OCI-M1 (cell line): ENCODE data around the gene SLC26A1.

ENCODE experiments used
- DNase-seq: peaks from one replicate; lab custom pipeline; 2025; lab: John Stamatoyannopoulos, UW

The SLC26A1 gene

GRCh38 chr4:964346-965025 is 28.7 kb downstream of the SLC26A1 start:
- DNase-seq = no peak

- DNase-seq = no peak
These were observed 29.7 kb downstream of the SLC26A1 start for GRCh38 chr4:963276-964225.

DNA sequence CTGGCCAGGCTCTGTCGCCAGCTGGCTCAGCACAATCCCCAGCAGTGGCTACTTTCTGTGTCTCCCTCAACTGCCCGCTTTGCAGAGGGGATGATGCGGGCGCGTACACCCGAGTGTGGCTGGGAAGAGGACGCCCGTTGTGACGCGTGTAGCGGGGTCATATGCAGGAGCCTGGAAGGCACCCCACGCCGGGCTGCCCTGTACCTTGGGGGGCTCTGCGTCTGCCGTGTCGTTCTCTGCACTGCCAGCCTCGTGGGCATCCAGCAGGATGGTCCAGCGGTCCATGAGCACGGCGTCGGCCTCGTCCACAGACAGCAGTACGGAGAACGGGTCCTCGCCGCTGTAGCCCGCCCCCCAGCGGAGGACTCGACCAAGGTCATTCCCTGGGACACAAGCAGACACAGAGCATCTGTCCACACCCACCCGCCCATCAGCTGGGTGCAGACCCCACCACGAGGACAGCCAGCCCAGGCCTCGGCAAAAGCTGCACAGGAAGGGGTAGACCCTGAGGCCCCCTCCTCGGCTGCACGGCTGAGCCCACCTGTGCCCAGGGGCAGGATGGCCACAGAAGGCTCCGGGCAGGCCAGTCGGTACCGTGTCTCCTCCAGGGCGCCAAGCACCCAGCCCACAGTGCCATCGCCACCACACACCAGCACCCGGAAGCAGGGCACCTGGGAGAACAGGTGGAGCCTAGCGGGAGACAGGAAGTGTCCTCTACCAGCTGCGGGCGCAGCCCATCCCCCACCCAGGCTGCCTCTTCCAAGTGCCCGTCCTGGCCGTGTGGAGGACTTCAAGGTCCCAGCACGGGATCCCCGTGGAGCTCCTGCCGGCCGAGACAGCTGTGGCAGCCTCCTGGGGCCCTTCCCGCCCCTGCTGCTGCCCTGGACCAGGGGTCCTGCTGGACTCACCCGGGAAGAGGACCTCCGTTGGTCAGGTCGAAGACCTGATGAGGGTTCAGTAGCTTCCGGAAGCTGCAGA is 30.7 kb downstream of the SLC26A1 start:
- no peak for DNase-seq

DNA sequence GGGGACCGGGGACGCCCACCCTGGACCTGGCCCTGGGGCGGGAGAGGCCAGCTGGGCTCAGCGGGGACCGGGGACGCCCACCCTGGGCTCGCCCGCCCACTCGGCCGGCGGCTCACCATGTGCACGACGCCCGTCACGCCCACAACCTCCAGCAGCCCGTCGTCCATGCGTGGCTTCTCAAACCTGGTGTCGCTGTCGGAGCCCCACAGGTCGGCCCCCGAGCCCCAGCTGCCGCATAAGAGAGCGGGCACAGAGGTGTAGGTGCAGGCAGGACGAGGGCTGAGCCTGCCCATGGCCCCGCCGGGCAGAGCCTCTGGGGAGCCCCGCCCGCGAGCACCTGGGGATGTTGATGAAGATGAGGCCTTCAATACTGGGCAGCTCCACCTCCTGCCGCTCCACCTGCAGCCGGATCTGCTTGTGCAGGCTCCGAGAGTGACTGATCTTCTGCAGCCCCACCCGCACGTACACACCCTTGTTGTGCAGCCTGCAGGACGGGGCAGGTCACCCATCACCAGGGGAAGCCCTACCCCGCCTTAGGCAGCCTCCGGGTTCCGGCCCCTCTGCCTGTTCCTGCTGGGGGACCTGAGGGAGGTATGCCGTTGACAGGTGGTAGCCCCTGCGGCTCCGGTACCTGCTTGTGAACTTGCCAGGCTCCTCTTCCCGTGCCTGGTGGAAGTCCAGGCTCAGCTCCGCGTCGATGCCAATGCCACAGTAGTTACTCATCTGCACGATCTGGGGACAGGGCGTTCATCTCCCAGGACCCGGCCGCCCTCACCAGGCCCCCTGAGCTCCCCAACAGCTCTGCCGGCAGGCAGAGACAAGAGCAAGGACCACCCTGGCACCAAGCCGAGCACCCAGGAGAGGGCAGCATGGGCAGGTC is 31.6 kb downstream of the SLC26A1 start:
- no peak for DNase-seq

GRCh38 chr4:960636-961350 is 32.4 kb downstream of the SLC26A1 start:
- no peak for DNase-seq

DNA sequence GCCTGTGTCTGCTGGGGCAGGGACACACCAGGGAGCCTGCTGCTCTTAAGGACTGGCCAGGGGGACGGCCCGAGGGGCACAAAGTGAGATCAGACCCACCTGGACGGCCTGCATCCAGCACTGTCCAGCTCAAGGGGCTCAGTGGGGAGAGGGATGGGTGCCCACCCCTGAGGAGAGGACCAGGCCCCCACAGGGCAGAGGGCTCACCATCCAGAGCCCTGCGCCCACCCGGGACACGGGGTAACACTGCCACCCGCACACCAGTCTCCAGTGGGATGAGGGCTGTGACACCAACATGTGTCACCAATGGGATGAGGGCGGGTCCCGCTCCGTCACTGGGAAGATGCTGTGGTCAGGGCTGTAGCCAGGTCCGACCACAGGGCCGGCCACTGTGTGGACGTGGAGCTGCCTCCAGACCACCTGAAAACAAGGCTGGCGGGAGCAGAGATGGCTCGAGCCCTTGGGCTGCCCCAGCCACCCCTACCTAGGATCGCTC is 33.0 kb downstream of the SLC26A1 start:
- no peak for DNase-seq

DNA sequence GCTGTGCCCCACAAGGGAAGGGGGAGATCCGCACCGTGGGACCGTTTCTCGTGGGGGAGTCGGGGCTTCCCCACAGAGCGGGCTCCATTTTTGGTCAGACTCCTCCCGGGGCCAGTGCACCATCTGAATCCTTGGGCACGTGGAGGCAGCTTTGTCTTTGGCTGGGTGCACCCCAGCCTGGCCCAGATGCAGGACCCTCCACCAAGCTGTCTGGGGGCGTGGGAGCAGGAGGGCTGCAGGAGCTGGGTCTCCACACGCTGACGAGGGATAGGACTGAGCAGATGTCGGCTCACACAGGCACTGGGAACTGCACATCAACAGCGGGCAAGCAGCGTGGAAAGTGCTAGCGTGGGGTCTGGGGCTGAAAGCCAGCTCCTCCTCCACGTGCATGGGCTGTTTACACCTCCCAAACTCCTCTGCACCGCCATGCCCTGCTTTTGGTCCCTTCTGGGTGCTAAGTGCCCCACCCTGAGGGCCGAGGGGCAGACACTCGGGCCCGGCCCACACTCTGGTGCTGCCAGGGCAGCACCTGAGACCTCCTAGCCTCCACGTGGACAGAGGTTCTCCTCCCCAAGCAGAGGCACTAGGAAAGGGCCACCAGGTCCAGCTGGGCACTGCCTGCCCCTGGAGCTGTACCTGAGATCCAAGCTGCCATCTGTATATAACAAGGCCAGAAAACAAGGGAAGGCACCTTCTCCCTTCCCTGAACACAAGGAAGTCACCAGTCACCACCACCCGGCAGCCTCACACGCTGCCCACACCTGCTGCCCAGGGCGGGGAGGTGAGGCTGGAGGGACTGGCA is 33.7 kb downstream of the SLC26A1 start:
- DNase-seq = no peak

DNA sequence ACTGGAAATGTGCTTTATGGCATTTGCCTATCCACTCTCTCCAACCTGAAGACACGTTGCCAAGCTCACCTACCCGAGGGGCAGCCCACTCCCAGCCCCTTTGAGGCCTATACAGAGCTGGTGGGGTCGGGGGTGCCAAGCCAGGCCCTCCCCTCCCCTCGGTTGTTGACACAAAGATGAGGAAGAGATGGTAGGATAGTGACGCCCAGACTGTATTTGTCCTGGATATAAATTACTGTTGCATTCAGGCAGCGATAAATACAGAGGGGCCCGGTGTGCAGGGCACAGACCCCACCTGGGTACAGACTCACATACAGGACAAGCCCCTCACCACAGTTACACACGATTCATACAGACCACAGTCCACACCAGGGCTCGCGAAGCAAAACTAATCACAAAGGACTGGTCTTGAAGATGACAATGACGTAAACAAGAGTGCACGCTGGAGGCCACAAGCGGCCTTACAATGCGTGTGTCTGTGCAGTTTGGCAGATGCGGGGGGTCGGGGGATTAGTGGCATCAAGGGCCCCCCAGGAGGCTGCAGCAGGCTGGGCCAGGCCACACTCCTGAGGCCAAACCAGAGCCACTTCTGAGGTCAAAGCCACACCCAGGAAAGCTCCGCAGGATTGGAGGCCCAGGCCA is 34.4 kb downstream of the SLC26A1 start:
- DNase-seq = no peak

DNA sequence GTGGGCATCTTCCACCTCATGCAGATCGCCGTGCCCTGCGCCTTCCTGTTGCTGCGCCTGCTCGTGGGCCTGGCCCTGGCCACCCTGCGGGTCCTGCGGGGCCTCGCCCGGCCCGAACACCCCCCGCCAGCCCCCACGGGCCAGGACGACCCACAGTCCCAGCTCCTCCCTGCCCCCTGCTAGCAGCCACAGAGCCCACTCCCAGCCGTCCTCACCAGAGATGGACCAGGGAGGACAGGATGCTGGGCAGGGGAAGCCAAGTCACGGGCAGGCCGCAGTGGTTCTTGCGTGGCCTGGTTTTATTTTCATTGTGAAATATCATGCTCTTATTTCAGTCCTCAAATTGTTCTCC is 34.9 kb downstream of the SLC26A1 start:
- DNase-seq = no peak

DNA sequence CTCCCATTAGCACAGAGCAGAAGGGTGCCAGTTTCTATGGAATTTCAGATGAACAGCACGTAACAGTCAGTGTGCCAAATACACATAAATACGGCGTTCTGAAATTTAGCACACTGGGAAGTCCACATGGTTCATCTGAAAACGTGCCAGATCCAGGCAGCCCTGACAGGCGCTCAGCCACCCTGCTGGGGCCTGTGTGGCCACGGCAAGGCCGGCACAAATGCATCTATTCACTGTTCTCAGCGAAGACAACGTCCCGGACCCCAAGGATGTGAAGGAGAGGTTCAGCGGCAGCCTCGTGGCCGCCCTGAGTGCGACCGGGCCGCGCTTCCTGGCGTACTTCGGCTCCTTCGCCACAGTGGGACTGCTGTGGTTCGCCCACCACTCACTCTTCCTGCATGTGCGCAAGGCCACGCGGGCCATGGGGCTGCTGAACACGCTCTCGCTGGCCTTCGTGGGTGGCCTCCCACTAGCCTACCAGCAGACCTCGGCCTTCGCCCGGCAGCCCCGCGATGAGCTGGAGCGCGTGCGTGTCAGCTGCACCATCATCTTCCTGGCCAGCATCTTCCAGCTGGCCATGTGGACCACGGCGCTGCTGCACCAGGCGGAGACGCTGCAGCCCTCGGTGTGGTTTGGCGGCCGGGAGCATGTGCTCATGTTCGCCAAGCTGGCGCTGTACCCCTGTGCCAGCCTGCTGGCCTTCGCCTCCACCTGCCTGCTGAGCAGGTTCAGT is 35.5 kb downstream of the SLC26A1 start:
- DNase-seq = no peak

DNA sequence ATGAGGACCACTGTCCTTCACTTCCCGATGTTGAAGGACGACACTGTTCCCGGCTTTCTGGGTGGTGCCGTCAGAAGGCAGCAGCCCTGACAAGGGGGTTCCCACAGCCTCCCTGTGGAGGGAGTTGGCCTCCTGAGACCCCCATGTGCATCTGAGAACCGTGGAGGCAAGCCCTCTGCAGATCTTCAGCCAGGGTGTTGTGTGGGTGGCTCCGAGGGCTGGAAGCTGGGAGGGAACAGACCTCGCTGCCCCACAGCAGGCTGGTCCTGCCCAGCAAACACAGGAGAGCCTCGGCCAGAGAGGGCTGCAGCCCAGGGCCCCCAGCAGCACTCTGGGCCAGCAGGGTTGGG is 36.0 kb downstream of the SLC26A1 start:
- no peak for DNase-seq

- no peak for DNase-seq
These were observed 36.5 kb downstream of the SLC26A1 start for GRCh38 chr4:956531-957230.

DNA sequence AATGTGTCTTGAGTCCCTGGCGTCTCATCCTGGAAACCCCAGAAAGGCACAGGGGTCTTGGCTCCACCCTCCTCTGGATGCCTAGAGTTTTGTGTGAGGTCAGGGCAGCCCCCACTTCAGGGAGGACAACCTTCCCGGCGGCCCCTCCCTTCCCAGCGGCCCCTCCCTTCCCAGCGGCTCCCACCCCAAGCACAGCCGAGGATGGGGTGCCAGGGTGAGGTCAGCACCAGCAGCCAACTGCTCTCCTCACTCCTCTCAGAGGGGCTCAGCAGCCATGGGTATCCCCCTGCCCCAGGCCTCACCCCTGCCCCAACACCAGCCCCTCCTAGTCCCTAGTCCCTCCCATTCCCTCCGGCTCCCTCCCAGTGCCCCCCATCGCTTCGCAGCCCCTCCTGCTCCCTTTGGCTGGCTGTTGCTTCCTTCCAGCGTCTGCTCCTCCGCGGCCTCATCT is 37.2 kb downstream of the SLC26A1 start:
- DNase-seq = no peak

- no peak for DNase-seq
These were observed 37.9 kb downstream of the SLC26A1 start for GRCh38 chr4:955161-955921.

DNA sequence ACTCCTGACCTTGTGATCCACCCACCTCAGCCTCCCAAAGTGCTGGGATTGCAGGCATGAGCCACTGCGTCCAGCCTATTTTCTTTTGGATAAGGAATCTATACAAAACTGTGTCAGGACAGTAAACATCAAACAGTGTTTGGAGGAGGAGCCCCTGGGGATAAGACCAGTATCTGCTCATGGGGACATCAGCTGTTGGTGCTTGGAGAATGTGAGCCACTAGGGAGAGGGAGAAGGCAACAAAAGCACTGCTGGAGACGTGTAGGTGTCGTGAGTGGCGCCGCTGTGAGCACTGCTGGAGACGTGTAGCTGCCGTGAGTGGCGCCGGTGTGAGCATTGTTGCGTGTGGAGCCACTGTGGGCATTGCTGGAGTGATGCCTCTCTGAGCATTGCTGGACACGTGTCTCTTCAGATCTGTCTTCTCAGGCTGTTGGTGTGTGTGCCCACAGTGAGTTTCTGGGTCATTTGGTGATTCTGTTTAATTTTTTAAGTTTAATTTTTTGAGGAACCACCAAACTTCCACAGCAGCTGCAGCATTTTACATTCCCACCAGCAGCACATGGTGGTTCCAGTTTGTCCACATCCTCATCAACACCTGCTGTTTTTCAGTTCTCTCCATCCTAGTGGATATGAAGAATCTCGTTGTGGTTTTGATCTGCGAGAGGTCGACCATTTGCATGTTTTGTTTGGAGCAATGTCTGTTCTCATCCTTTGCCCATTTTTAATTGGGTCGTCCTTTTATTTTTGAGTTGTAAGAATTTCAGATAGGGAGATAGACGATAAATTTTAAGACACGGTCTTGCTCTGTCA is 38.8 kb downstream of the SLC26A1 start:
- no peak for DNase-seq

DNA sequence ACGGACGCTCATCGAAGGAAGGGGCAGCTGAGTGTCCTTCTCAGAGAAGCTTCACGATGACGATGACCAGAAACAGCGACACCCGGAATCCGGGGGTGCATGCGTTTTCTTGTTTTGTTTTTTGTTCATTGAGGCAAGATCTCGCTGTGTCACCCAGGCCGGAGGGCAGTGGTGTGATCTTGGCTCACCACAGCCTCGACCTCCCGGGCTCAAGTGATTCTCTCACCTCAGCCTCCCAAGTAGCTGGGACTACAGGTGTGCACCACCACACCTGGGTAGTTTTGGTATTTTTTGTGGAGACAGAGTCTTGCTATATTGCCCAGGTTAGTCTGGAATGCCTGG is 39.7 kb downstream of the SLC26A1 start:
- DNase-seq = no peak
